H9 (cell line): ENCODE measurements around the gene KAT5. TPM values are rescaled to one million over a fixed set of nuclear protein-coding genes. Genes with fewer than 3 reads are reported as not detected.

Experiments used
- DNase-seq: peaks from one replicate; pipeline ENCODE4 v3.0.0-alpha.2; 2017
- H2AFZ ChIP-seq: one replicate; pipeline ENCODE4 v1.6.1; 2013; ENCODE audit warnings: mild to moderate bottlenecking, low read length, control low read depth, moderate library complexity
- H2AK5ac ChIP-seq: 2 replicates; pipeline ENCODE4 v1.6.1; 2013; ENCODE audit warnings: low read length, control low read depth, mixed read lengths; ENCODE audit not compliant: insufficient read length
- H2BK120ac ChIP-seq: one replicate; pipeline ENCODE4 v1.6.1; 2013; ENCODE audit warnings: low read depth, mild to moderate bottlenecking, low read length, control low read depth, inconsistent platforms; ENCODE audit not compliant: poor library complexity, severe bottlenecking
- H2BK12ac ChIP-seq: 2 replicates; pipeline ENCODE4 v1.6.1; 2013; ENCODE audit warnings: low read length, control low read depth, mixed read lengths, low read depth; ENCODE audit not compliant: insufficient read length
- H2BK15ac ChIP-seq: 2 replicates; pipeline ENCODE4 v1.6.1; 2013; ENCODE audit warnings: low read depth, low read length, control low read depth
- H2BK20ac ChIP-seq: one replicate; pipeline ENCODE4 v1.6.1; 2013; ENCODE audit warnings: low read depth, mild to moderate bottlenecking, low read length, control low read depth, inconsistent platforms; ENCODE audit not compliant: poor library complexity, severe bottlenecking
- H2BK5ac ChIP-seq: 2 replicates; pipeline ENCODE4 v1.6.1; 2013; ENCODE audit warnings: low read length, control low read depth, mixed read lengths; ENCODE audit not compliant: insufficient read length
- H3K14ac ChIP-seq: 2 replicates; pipeline ENCODE4 v1.6.1; 2013; ENCODE audit warnings: low read length, control low read depth; ENCODE audit not compliant: insufficient read depth
- H3K18ac ChIP-seq: 2 replicates; pipeline ENCODE4 v1.6.1; 2013; ENCODE audit warnings: low read depth, mild to moderate bottlenecking, mixed read lengths, low read length, control low read depth; ENCODE audit not compliant: insufficient read length
- H3K23ac ChIP-seq: 2 replicates; pipeline ENCODE4 v1.6.1; 2013; ENCODE audit warnings: low read length, control low read depth, mixed read lengths, low read depth; ENCODE audit not compliant: insufficient read length
- H3K23me2 ChIP-seq: 2 replicates; pipeline ENCODE4 v1.6.1; 2013; ENCODE audit warnings: low read depth, mild to moderate bottlenecking, mixed read lengths, low read length, control low read depth; ENCODE audit not compliant: insufficient read length, poor library complexity, severe bottlenecking
- H3K27ac ChIP-seq: 2 replicates; pipeline ENCODE4 v1.5.1; 2013; ENCODE audit warnings: low read length, control low read depth, mixed read lengths, low read depth; ENCODE audit not compliant: insufficient read length
- H3K27me3 ChIP-seq: 2 replicates; pipeline ENCODE4 v1.6.1; 2013; ENCODE audit warnings: low read length, control low read depth, inconsistent platforms; ENCODE audit not compliant: insufficient read depth
- H3K4ac ChIP-seq: 2 replicates; pipeline ENCODE4 v1.6.1; 2013; ENCODE audit warnings: low read depth, mild to moderate bottlenecking, control low read depth, inconsistent platforms, low read length, moderate library complexity
- H3K4me1 ChIP-seq: 2 replicates; pipeline ENCODE4 v1.6.1; 2013; ENCODE audit warnings: low read length, control low read depth, inconsistent platforms; ENCODE audit not compliant: insufficient read depth
- H3K4me2 ChIP-seq: 2 replicates; pipeline ENCODE4 v1.6.1; 2013; ENCODE audit warnings: low read length, control low read depth, mixed read lengths; ENCODE audit not compliant: insufficient read length, insufficient read depth
- H3K56ac ChIP-seq: 2 replicates; pipeline ENCODE4 v1.6.1; 2013; ENCODE audit warnings: low read depth, mild to moderate bottlenecking, mixed read lengths, low read length, control low read depth; ENCODE audit not compliant: insufficient read length
- H3K79me1 ChIP-seq: 2 replicates; pipeline ENCODE4 v1.6.1; 2013; ENCODE audit warnings: low read depth, mild to moderate bottlenecking, moderate library complexity, low read length, control low read depth, inconsistent platforms; ENCODE audit not compliant: insufficient read depth, poor library complexity, severe bottlenecking
- H3K79me2 ChIP-seq: 2 replicates; pipeline ENCODE4 v1.6.1; 2013; ENCODE audit warnings: low read length, control low read depth, inconsistent platforms; ENCODE audit not compliant: insufficient read depth
- H3K9ac ChIP-seq: 2 replicates; pipeline ENCODE4 v1.6.1; 2013; ENCODE audit warnings: low read length, control low read depth, mixed read lengths; ENCODE audit not compliant: insufficient read length; ENCODE audit errors: extremely low read depth
- H3K9me3 ChIP-seq: one replicate; pipeline ENCODE4 v1.6.1; 2013; ENCODE audit warnings: low read depth, low read length, inconsistent platforms; ENCODE audit not compliant: control insufficient read depth
- H3T11ph ChIP-seq: one replicate; pipeline ENCODE4 v1.6.1; 2013; ENCODE audit warnings: mild to moderate bottlenecking, low read length, control low read depth, inconsistent platforms
- H4K20me1 ChIP-seq: one replicate; pipeline ENCODE4 v1.6.1; 2013; ENCODE audit not compliant: control insufficient read depth, insufficient read length, insufficient read depth
- H4K5ac ChIP-seq: 2 replicates; pipeline ENCODE4 v1.6.1; 2013; ENCODE audit warnings: low read depth, mild to moderate bottlenecking, mixed read lengths, low read length, control low read depth; ENCODE audit not compliant: insufficient read length
- H4K8ac ChIP-seq: replicated peaks from 2 replicates; pipeline ENCODE4 v1.6.1; 2013; ENCODE audit warnings: low read length, control low read depth, mixed read lengths, low read depth; ENCODE audit not compliant: insufficient read length
- H4K91ac ChIP-seq: 2 replicates; pipeline ENCODE4 v1.6.1; 2013; ENCODE audit warnings: low read depth, mild to moderate bottlenecking, moderate library complexity, mixed read lengths, low read length, control low read depth; ENCODE audit not compliant: insufficient read length
- H3K27ac Mint-ChIP-seq, 3 experiments: 2 replicates in 2 of 3; 3 replicates in 1 of 3; pipeline ENCODE4 v1.8.0; 2020 to 2021; ENCODE audit warnings: mixed read lengths in 3 of 3, mild to moderate bottlenecking in 1 of 3, moderate library complexity in 1 of 3
- H3K27me3 Mint-ChIP-seq: 2 replicates; pipeline ENCODE4 v1.8.0; 2021; ENCODE audit warnings: low read depth, mild to moderate bottlenecking, moderate library complexity, mixed read lengths
- H3K36me3 Mint-ChIP-seq, 3 experiments: 2 replicates in 2 of 3; 3 replicates in 1 of 3; pipeline ENCODE4 v1.8.0; 2020 to 2021; ENCODE audit warnings: low read depth in 3 of 3, mixed read lengths in 3 of 3; ENCODE audit not compliant: insufficient read depth in 1 of 3
- H3K4me1 Mint-ChIP-seq, 2 experiments: 2 replicates each; pipeline ENCODE4 v1.8.0; 2020; ENCODE audit warnings: mixed read lengths in 2 of 2
- H3K4me3 Mint-ChIP-seq, 2 experiments: 2 replicates in 1 of 2; 3 replicates in 1 of 2; pipeline ENCODE4 v1.8.0; 2020 to 2021; ENCODE audit warnings: mild to moderate bottlenecking in 2 of 2, mixed read lengths in 2 of 2, moderate library complexity in 1 of 2
- H3K9me3 Mint-ChIP-seq, 2 experiments: 2 replicates in 1 of 2; 3 replicates in 1 of 2; pipeline ENCODE4 v1.8.0; 2020; ENCODE audit warnings: mild to moderate bottlenecking in 2 of 2, mixed read lengths in 2 of 2, moderate library complexity in 1 of 2
- CTCF ChIP-seq: fragments of 200-600 bp; sonication (generic); conservative IDR thresholded peaks from 3 replicates; pipeline ENCODE4 v1.8.0; 2021; ENCODE audit warnings: antibody characterized with exemption, mild to moderate bottlenecking
- WGBS: extraction: QIAGEN DNeasy Blood & Tissue Kit; methylation state at CpG from one replicate; pipeline ENCODE4 v1.1.7; 2013; ENCODE audit warnings: missing lambda C conversion rate, low lambda C conversion rate, mixed read lengths; ENCODE audit not compliant: insufficient read length; ENCODE audit errors: extremely low coverage; 5-methylcytosine and 5-hydroxymethylcytosine counted together
- total RNA-seq: library from RNA; stranded (reverse); gene quantifications from 2 replicates; pipeline ENCODE4 v1.2.1, GENCODE V29; 2021

The KAT5 gene
- total RNA-seq, 1 experiment from 2014 or later, result 56.7 TPM

- H3K56ac ChIP-seq, result no peak overlapping the region
- WGBS, result no CpG with 5 or more reads among the region's 8 CpGs
- no peak overlapping the region for H2BK20ac ChIP-seq
- H3K79me1 ChIP-seq, result no peaks in the 10 kb centered on the region
- no peak overlapping the region for H3K4ac ChIP-seq
- H3K14ac ChIP-seq, result no peak overlapping the region
- DNase-seq, result no peak
- no peaks in the 10 kb centered on the region for H4K20me1 ChIP-seq
- no peak overlapping the region for H4K91ac ChIP-seq
- H2BK120ac ChIP-seq, result no peak overlapping the region
- no peak for TF ChIP-seq CTCF
- Mint-ChIP-seq H3K4me3 (no peak overlapping the region), H3K36me3 (no peaks in the 10 kb centered on the region), H3K27ac (no peak overlapping the region), H3K4me1 (no peaks in the 10 kb centered on the region), H3K27me3 (peaks cover 54% of the 10 kb centered on the region), H3K9me3 (peaks cover 7 to 9% of the 10 kb centered on the region in 2 experiments; a peak in 3 of 5 replicates)
- no peak overlapping the region for H2BK5ac ChIP-seq
- no peak overlapping the region for H3K18ac ChIP-seq
- H4K5ac ChIP-seq, result no peak overlapping the region
- no peak overlapping the region for H4K8ac ChIP-seq
- no peaks in the 10 kb centered on the region for H3K23me2 ChIP-seq
- no peak overlapping the region for H3K27ac ChIP-seq
- no peak overlapping the region for H3K4me2 ChIP-seq
- H3K27me3 ChIP-seq, result no peaks in the 10 kb centered on the region
- H3K23ac ChIP-seq, result no peak overlapping the region
- H2BK12ac ChIP-seq, result no peak overlapping the region
- no peaks in the 10 kb centered on the region for H3K9me3 ChIP-seq
- no peak overlapping the region for H3K9ac ChIP-seq
- no peak overlapping the region for H2AK5ac ChIP-seq
- no peak overlapping the region for H2AFZ ChIP-seq
- no peaks in the 10 kb centered on the region for H3K4me1 ChIP-seq
- no peak overlapping the region for H3T11ph ChIP-seq
- H3K79me2 ChIP-seq, result no peaks in the 10 kb centered on the region
- no peak overlapping the region for H2BK15ac ChIP-seq
Measured at GRCh38 chr11:65744699-65745042, 32.6 kb downstream of the KAT5 start.
